CD8-positive, alpha-beta memory T cell (primary cell): ENCODE results near the gene HS6ST1. TPM values are rescaled to one million over a fixed set of nuclear protein-coding genes. Genes with fewer than 3 reads are reported as not detected.

ENCODE experiments used
- CTCF ChIA-PET: fragments of 350-600 bp; sonication (Branson Sonifier 250); formaldehyde crosslinking; loops from one replicate; lab custom pipeline; 2021; ENCODE audit warnings: antibody characterized with exemption; lab: Charles Lee
- POLR2A ChIA-PET: fragments of 350-600 bp; sonication (Branson Sonifier 250); formaldehyde crosslinking; loops from one replicate; lab custom pipeline; 2021; ENCODE audit warnings: antibody characterized with exemption; lab: Charles Lee
- DNase-seq, 5 donors: peaks; one replicate each; pipeline versions ENCODE4 v3.0.0 to v3.0.0-alpha.2; 2020 to 2022; ENCODE audit warnings: mixed read lengths in 1 of 5
- H3K27ac ChIP-seq: one replicate; pipeline ENCODE4 v1.7.0; 2013; ENCODE audit warnings: low read depth, mild to moderate bottlenecking, low read length, moderate library complexity
- H3K27me3 ChIP-seq: 2 replicates; pipeline ENCODE4 v1.7.0; 2013; ENCODE audit warnings: low read length, mild to moderate bottlenecking; ENCODE audit not compliant: insufficient read depth, poor library complexity, severe bottlenecking
- H3K36me3 ChIP-seq: 2 replicates; pipeline ENCODE4 v1.7.0; 2013; ENCODE audit warnings: mild to moderate bottlenecking, low read length, moderate library complexity; ENCODE audit not compliant: insufficient read depth
- H3K4me1 ChIP-seq: 2 replicates; pipeline ENCODE4 v1.7.0; 2013; ENCODE audit warnings: mild to moderate bottlenecking, low read length, moderate library complexity; ENCODE audit not compliant: insufficient read depth
- H3K4me3 ChIP-seq: 2 replicates; pipeline ENCODE4 v1.7.0; 2013; ENCODE audit warnings: mild to moderate bottlenecking, low read length
- H3K9me3 ChIP-seq: 2 replicates; pipeline ENCODE4 v1.7.0; 2013; ENCODE audit warnings: mild to moderate bottlenecking, low read length
- H3K27ac Mint-ChIP-seq, 8 donors: one replicate each; pipeline ENCODE4 v1.8.0; 2020 to 2021; ENCODE audit warnings: mixed read lengths in 8 of 8, mild to moderate bottlenecking in 6 of 8, inconsistent platforms in 3 of 8, moderate library complexity in 3 of 8
- H3K27me3 Mint-ChIP-seq, 2 donors: one replicate each; pipeline ENCODE4 v1.8.0; 2020 to 2021; ENCODE audit warnings: mixed read lengths in 2 of 2, mild to moderate bottlenecking in 1 of 2, moderate library complexity in 1 of 2
- H3K36me3 Mint-ChIP-seq, 3 donors: one replicate each; pipeline ENCODE4 v1.8.0; 2020 to 2021; ENCODE audit warnings: mixed read lengths in 3 of 3, inconsistent platforms in 1 of 3, mild to moderate bottlenecking in 1 of 3
- H3K4me1 Mint-ChIP-seq, 3 donors: one replicate each; pipeline ENCODE4 v1.8.0; 2020 to 2021; ENCODE audit warnings: mixed read lengths in 3 of 3, inconsistent platforms in 1 of 3, mild to moderate bottlenecking in 1 of 3
- H3K4me3 Mint-ChIP-seq, 7 donors: one replicate each; pipeline ENCODE4 v1.8.0; 2020 to 2021; ENCODE audit warnings: mixed read lengths in 7 of 7, mild to moderate bottlenecking in 6 of 7, moderate library complexity in 4 of 7, inconsistent platforms in 2 of 7
- H3K9me3 Mint-ChIP-seq, 5 donors: one replicate each; pipeline ENCODE4 v1.8.0; 2020 to 2022; ENCODE audit warnings: mixed read lengths in 5 of 5, mild to moderate bottlenecking in 3 of 5, moderate library complexity in 2 of 5, inconsistent platforms in 1 of 5
- polyA plus RNA-seq: library from polyadenylated mRNA; unstranded; fragments of 300-500 nt; fragmentation: Illumina TruSeq; gene quantifications from one replicate; pipeline ENCODE4 v1.2.3, GENCODE V29; 2021
- total RNA-seq, 2 experiments: library from RNA; stranded (reverse); gene quantifications; one replicate each; pipeline ENCODE4 v1.2.3, GENCODE V29; 2021

HS6ST1 gene
- total and polyA plus RNA-seq, 3 experiments from 2014 or later, result 4.6 to 18.2 (median 18.0) TPM

GRCh38 chr2:128236491-128237035, 82.1 kb downstream of the HS6ST1 start:
- Histone ChIP-seq H3K4me3 (no peak overlapping the region), H3K4me1 (no peaks in the 10 kb centered on the region), H3K27ac (no peak overlapping the region), H3K27me3 (no peaks in the 10 kb centered on the region), H3K9me3 (no peaks in the 10 kb centered on the region), H3K36me3 (no peaks in the 10 kb centered on the region)
- no peak overlapping the region for H3K27ac Mint-ChIP-seq
- H3K4me1 Mint-ChIP-seq, result peaks cover 4 to 8% (median 6%) of the 10 kb centered on the region in 3 donors
- H3K27me3 Mint-ChIP-seq, result peaks cover 3 to 11% of the 10 kb centered on the region in 2 donors
- no peak overlapping the region for H3K4me3 Mint-ChIP-seq
- no peaks in the 10 kb centered on the region for H3K36me3 Mint-ChIP-seq
- ChIA-PET POLR2A (no interaction called here), CTCF (no interaction called here)
- no peak for DNase-seq
- H3K9me3 Mint-ChIP-seq, result no peaks in the 10 kb centered on the region

DNA sequence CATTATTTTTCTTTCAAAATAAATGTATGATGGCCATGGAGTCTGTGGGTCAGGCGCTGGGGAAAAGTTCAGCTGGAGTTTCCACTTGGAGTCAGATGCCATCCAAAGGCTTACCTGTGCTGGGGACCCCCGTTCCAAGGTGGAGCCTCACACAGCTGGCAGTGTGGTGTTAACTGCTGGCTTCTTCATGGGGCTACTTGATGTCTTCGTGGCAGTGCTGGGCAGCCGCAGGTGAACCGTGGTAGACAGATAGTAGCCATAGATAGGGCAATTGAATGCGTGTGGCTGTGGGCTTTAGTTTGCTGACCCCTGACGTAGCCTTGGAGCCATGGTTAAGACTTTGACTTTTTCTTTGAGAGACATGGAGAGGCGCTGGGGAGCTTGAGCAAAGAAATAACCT, 83.1 kb downstream of the HS6ST1 start:
- Mint-ChIP-seq H3K4me3 (no peak overlapping the region), H3K27ac (no peak overlapping the region), H3K4me1 (peaks cover 4 to 8% (median 6%) of the 10 kb centered on the region in 3 donors), H3K27me3 (peaks cover 3 to 11% of the 10 kb centered on the region in 2 donors), H3K9me3 (no peaks in the 10 kb centered on the region), H3K36me3 (no peaks in the 10 kb centered on the region)
- no peaks in the 10 kb centered on the region for H3K9me3 ChIP-seq
- H3K27ac ChIP-seq, result no peak overlapping the region
- DNase-seq, result no peak
- no peaks in the 10 kb centered on the region for H3K4me1 ChIP-seq
- POLR2A ChIA-PET, result no interaction called here
- no peaks in the 10 kb centered on the region for H3K36me3 ChIP-seq
- H3K4me3 ChIP-seq, result no peak overlapping the region
- no peaks in the 10 kb centered on the region for H3K27me3 ChIP-seq
- CTCF ChIA-PET, result interaction anchor here (0.7 kb wide), 1 partner anchor 27 kb away, joined by 3 read pairs; no protein-coding TSS in a partner anchor

DNA sequence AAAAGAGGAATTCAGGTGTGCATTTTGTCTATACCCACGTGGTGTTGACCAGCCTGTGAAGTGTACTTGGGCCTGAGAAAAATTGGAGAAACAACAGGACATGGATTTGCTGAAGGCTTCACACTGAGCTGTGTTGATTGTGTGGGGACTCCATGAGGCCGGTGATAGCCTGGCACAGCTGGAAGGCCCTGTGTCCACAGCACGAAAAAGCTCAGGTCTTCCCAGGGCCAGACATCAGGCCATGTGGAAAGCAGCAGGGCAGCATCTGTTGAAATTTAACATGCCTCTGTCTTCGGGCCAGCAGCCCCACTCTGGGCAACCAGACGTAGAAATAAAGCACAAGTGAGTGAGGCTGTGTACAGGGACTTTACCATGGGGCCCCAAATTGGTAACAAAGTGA, 84.1 kb downstream of the HS6ST1 start:
- Histone ChIP-seq H3K4me3 (no peak overlapping the region), H3K4me1 (no peaks in the 10 kb centered on the region), H3K9me3 (no peaks in the 10 kb centered on the region), H3K27ac (no peak overlapping the region), H3K27me3 (no peaks in the 10 kb centered on the region), H3K36me3 (no peaks in the 10 kb centered on the region)
- Mint-ChIP-seq H3K27me3 (peaks cover 3 to 10% of the 10 kb centered on the region in 2 donors), H3K27ac (no peak overlapping the region), H3K4me1 (peaks cover 4 to 8% (median 6%) of the 10 kb centered on the region in 3 donors), H3K4me3 (peak overlapping the region in 2 of 7 donors; percentile 33 to 39), H3K9me3 (no peaks in the 10 kb centered on the region), H3K36me3 (no peaks in the 10 kb centered on the region)
- POLR2A ChIA-PET, result interaction anchor here (0.6 kb wide), 1 partner anchor 16 kb away, joined by 12 read pairs; no protein-coding TSS in a partner anchor
- DNase-seq, result no peak
- CTCF ChIA-PET, result interaction anchor here (0.7 to 1.1 kb wide), 2 partner anchors 83 to 1716 kb away, joined by 3 read pairs; no protein-coding TSS in a partner anchor

- Mint-ChIP-seq H3K4me3 (peak overlapping the region; percentile 77 to 93 (median 88)), H3K27me3 (peaks cover 2 to 10% of the 10 kb centered on the region in 2 donors), H3K36me3 (no peaks in the 10 kb centered on the region), H3K9me3 (no peaks in the 10 kb centered on the region), H3K27ac (peak overlapping the region in 4 of 8 donors; percentile 21 to 80 (median 70)), H3K4me1 (peaks cover 4 to 8% (median 6%) of the 10 kb centered on the region in 3 donors)
- Histone ChIP-seq H3K4me3 (no peak overlapping the region), H3K27me3 (no peaks in the 10 kb centered on the region), H3K27ac (no peak overlapping the region), H3K36me3 (no peaks in the 10 kb centered on the region), H3K4me1 (no peaks in the 10 kb centered on the region), H3K9me3 (no peaks in the 10 kb centered on the region)
- DNase-seq, result no peak
- ChIA-PET POLR2A (interaction anchor here (0.6 kb wide), 1 partner anchor 17 kb away, joined by 12 read pairs; no protein-coding TSS in a partner anchor), CTCF (interaction anchor here (1.1 kb wide), 1 partner anchor 84 kb away, joined by 3 read pairs; no protein-coding TSS in a partner anchor)
Observed at GRCh38 chr2:128233790-128234395, 84.8 kb downstream of the HS6ST1 start.

- H3K27me3 ChIP-seq, result no peaks in the 10 kb centered on the region
- no peak overlapping the region for H3K27ac ChIP-seq
- H3K9me3 ChIP-seq, result no peaks in the 10 kb centered on the region
- POLR2A ChIA-PET, result no interaction called here
- H3K27ac Mint-ChIP-seq, result peak overlapping the region in 3 of 8 donors; percentile 63 to 80 (median 78)
- H3K27me3 Mint-ChIP-seq, result peaks cover under 1 to 8% of the 10 kb centered on the region in 2 donors
- H3K4me1 ChIP-seq, result no peaks in the 10 kb centered on the region
- CTCF ChIA-PET, result interaction anchor here (1.1 kb wide), 2 partner anchors 38 to 84 kb away, joined by 3 read pairs; no protein-coding TSS in a partner anchor
- H3K9me3 Mint-ChIP-seq, result no peaks in the 10 kb centered on the region
- peak; percentile 68 to 84 (median 70) for DNase-seq
- peak overlapping the region; percentile 73 for H3K4me3 ChIP-seq
- H3K4me3 Mint-ChIP-seq, result peak overlapping the region; percentile 77 to 93 (median 88)
- no peaks in the 10 kb centered on the region for H3K36me3 Mint-ChIP-seq
- H3K4me1 Mint-ChIP-seq, result peaks cover 4 to 8% (median 6%) of the 10 kb centered on the region in 3 donors
- H3K36me3 ChIP-seq, result no peaks in the 10 kb centered on the region
Observed at GRCh38 chr2:128232965-128233789, 85.5 kb downstream of the HS6ST1 start.

DNA sequence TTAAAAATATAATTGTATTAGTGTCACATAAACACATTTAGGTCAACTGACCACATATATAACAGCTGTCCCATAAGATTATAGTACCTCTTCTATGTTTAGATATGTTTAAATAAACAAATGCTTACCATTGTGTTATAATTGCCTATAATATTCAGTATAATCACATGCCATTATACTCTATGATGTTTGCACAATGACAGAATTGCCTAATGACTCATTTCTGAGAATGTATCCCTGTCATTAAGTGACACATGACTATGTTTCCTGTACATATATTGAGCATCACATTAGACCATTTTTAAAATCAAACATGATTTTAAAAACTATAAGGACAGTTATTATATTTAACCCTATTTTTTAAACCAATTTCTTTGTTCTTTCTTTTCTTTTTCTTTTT, 89.8 kb downstream of the HS6ST1 start:
- H3K27me3 ChIP-seq, result no peaks in the 10 kb centered on the region
- no peaks in the 10 kb centered on the region for H3K9me3 ChIP-seq
- Mint-ChIP-seq H3K9me3 (no peaks in the 10 kb centered on the region), H3K27ac (no peak overlapping the region), H3K36me3 (peaks cover 0 to 2% (median 0%) of the 10 kb centered on the region in 3 donors), H3K4me3 (no peak overlapping the region), H3K27me3 (peaks cover 3 to 15% of the 10 kb centered on the region in 2 donors), H3K4me1 (peaks cover 4 to 7% (median 4%) of the 10 kb centered on the region in 3 donors)
- no peaks in the 10 kb centered on the region for H3K36me3 ChIP-seq
- ChIA-PET CTCF (interaction anchor here (0.6 kb wide), 1 partner anchor 292 kb away, joined by 3 read pairs; no protein-coding TSS in a partner anchor), POLR2A (interaction anchor here (0.6 to 0.7 kb wide), 2 partner anchors 26 to 283 kb away, joined by 3 read pairs; no protein-coding TSS in a partner anchor)
- H3K4me1 ChIP-seq, result no peaks in the 10 kb centered on the region
- H3K27ac ChIP-seq, result no peak overlapping the region
- no peak for DNase-seq
- H3K4me3 ChIP-seq, result no peak overlapping the region

DNA sequence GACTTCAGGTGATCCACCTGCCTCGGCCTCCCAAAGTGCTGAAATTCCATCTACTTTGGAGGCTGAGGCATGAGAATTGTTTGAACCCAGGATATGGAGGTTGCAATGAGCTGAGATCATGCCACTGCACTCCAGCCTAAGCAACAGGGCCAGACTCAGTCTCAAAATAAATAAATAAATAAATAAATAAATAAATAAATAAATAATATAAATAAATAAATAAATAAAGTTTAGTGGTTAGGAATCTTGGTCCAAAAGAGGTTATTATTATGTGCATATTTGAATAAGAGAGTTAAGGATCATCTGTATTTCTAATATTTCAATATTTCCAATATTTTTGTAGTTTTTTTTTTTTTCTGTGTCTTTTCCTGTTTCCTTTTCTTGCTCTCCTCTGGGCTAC, 90.8 kb downstream of the HS6ST1 start:
- Mint-ChIP-seq H3K4me3 (no peak overlapping the region), H3K4me1 (peaks cover 0 to 3% (median 0%) of the 10 kb centered on the region in 3 donors), H3K27ac (no peak overlapping the region), H3K9me3 (no peaks in the 10 kb centered on the region), H3K27me3 (peaks cover 3 to 17% of the 10 kb centered on the region in 2 donors), H3K36me3 (peaks cover 0 to 2% (median 0%) of the 10 kb centered on the region in 3 donors)
- Histone ChIP-seq H3K27me3 (no peaks in the 10 kb centered on the region), H3K4me1 (no peaks in the 10 kb centered on the region), H3K27ac (no peak overlapping the region), H3K4me3 (no peak overlapping the region), H3K36me3 (no peaks in the 10 kb centered on the region), H3K9me3 (no peaks in the 10 kb centered on the region)
- CTCF ChIA-PET, result no interaction called here
- POLR2A ChIA-PET, result no interaction called here
- DNase-seq, result no peak
